Adipocyte (in vitro differentiated cells): ENCODE measurements around the gene CDK2AP2.

ENCODE experiments used
- DNase-seq: peaks from one replicate; pipeline ENCODE4 v3.0.0-alpha.2; 2015; ENCODE audit warnings: low read depth
- H3K27me3 ChIP-seq: replicated peaks from 2 replicates; pipeline ENCODE4 v1.7.0; 2013; ENCODE audit warnings: mild to moderate bottlenecking, low read length, moderate library complexity; ENCODE audit not compliant: control insufficient read depth, insufficient read depth
- H3K36me3 ChIP-seq: 2 replicates; pipeline ENCODE4 v1.7.0; 2013; ENCODE audit warnings: low read length, mild to moderate bottlenecking, moderate library complexity; ENCODE audit not compliant: control insufficient read depth, insufficient read depth, severe bottlenecking
- H3K4me1 ChIP-seq: 2 replicates; pipeline ENCODE4 v1.7.0; 2013; ENCODE audit warnings: mild to moderate bottlenecking, low read length, moderate library complexity; ENCODE audit not compliant: control insufficient read depth, insufficient read depth
- H3K4me3 ChIP-seq: 2 replicates; pipeline ENCODE4 v1.7.0; 2013; ENCODE audit warnings: mild to moderate bottlenecking, low read length, moderate library complexity
- H3K9ac ChIP-seq: 2 replicates; pipeline ENCODE4 v1.7.0; 2013; ENCODE audit warnings: mild to moderate bottlenecking, low read length, moderate library complexity
- H3K9me3 ChIP-seq: 2 replicates; pipeline ENCODE4 v1.7.0; 2013; ENCODE audit warnings: mild to moderate bottlenecking, low read length, moderate library complexity; ENCODE audit not compliant: control insufficient read depth

Gene CDK2AP2

DNA sequence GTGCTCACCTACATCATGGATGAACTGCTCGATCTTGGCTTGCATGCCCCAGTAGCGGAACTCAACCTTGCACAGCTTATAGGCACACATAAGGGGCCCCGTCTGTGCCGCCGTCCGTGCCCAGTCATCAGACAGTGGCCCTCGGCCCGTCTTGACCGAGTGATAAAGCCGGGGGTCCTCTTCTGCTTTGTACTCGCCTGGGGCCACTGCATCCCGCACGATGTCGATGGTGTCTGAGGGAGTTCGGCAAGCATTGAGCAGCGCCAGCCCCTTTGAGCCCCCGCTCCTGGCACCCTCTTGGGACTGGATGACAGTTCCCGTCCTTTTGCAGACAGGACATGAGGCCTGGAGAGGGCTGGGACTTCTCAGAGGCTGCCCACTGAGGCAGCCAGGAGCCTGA is 6.1 kb downstream of the CDK2AP2 start:
- no peak for DNase-seq
- H3K4me1 ChIP-seq: peaks cover 18% of the 10 kb centered on the region
- H3K4me3 ChIP-seq: no peak overlapping the region
- no peaks in the 10 kb centered on the region for H3K36me3 ChIP-seq
- H3K27me3 ChIP-seq: no peaks in the 10 kb centered on the region
- no peaks in the 10 kb centered on the region for H3K9me3 ChIP-seq
- H3K9ac ChIP-seq: no peak overlapping the region

DNA sequence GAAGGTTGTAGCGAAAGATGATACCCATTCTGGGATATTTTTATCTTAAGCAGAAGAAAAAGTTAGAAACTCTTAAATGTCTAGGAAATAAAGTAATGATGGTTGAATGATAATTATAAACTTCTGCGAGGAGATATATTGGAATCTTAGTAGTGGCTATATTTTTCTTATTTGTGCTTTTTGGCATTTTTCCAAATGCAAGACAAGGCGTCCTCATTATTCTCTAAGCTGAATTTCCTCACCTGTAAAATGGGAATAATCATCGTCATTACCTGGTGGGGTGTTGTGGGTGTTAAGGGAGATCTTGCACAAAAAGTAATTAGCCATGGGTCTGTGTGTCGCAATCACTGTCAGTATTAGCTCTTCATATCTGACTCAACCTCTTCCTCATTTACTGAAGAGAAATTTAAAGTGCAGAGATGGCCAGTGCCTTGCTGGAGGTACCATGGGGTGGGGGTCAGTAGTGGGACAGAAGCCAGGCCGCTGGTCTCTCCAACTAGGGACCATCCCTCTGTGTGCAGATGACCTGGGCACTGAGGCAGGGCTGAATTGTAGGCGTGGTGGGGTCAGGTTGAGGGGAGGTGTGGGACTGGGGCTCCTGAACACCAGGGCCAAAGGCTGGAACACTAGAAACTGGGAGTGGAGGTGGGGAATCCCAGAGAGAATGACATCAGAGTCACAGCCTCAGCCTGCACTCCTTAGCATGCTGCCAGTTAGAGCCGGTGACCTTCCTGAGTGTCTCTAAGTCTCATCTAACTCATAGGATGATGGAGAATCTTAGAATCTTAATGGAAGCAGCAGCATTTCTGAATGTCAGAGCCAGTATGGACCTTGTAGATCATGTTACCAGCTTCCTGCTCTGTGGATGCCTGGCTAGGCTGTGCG is 6.9 kb downstream of the CDK2AP2 start:
- Histone ChIP-seq H3K4me3 (no peak overlapping the region), H3K27me3 (no peaks in the 10 kb centered on the region), H3K9me3 (no peaks in the 10 kb centered on the region), H3K9ac (no peak overlapping the region), H3K4me1 (peaks cover 14% of the 10 kb centered on the region), H3K36me3 (no peaks in the 10 kb centered on the region)
- peak; percentile 15 for DNase-seq

DNA sequence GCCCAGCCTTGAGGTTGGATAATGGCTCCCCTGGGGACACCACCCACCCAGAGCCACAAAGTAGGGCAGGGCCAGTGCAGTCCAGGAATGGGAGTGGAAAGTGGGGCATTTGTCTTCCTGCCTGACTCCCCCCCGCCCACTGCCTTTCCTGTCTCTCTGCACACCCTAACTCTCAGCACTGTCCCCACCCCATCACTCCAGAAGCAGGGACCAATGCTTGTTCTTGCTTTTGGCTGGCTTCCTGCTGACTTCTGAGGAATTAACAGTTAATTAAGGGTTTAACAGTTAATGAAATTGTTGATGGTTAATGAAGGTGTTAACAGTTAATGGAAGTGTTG is 7.5 kb downstream of the CDK2AP2 start:
- no peak overlapping the region for H3K9ac ChIP-seq
- peaks cover 3% of the 10 kb centered on the region for H3K36me3 ChIP-seq
- no peak overlapping the region for H3K4me3 ChIP-seq

DNA sequence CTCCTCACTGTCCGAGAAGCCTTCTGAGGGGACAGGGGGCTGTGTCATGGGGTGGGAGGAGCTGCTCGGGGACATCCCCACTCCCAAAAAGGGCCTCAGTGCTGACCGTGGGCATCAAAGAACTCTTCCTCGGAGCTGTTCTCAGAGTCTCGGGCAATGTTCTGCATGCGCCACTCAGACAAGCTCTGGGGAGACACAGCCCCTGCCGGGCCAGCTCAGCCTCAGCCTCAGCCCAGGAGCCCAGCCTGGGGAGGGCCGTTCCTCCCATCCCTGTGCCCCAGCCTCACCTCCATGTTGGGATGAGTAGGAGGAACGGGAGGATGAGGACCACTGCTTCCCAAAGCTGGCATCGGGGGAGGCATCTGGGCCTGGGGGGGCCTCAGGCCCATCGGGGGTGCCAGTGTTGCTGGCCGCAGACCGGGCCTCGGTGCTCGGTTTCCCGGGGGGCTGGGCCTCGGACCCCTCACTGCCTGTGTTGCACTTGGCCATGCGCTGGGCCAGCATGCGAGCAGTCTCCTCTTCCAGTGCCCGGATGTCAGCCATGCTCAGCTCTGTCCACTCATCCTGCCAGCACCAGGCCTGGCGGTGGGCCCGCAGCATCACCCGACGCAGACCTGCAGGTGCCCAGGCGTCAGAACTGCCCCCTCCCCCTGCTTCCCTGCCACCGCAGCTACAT is 8.0 kb downstream of the CDK2AP2 start:
- DNase-seq: no peak
- Histone ChIP-seq H3K4me1 (peaks cover 6% of the 10 kb centered on the region), H3K9ac (no peak overlapping the region), H3K9me3 (no peaks in the 10 kb centered on the region), H3K36me3 (peaks cover 3% of the 10 kb centered on the region), H3K27me3 (no peaks in the 10 kb centered on the region), H3K4me3 (no peak overlapping the region)

More for the DNA sequence above, 7.5 kb downstream of the CDK2AP2 start:
- no peak for DNase-seq
- Histone ChIP-seq H3K4me1 (peaks cover 8% of the 10 kb centered on the region), H3K27me3 (no peaks in the 10 kb centered on the region), H3K9me3 (no peaks in the 10 kb centered on the region)

DNA sequence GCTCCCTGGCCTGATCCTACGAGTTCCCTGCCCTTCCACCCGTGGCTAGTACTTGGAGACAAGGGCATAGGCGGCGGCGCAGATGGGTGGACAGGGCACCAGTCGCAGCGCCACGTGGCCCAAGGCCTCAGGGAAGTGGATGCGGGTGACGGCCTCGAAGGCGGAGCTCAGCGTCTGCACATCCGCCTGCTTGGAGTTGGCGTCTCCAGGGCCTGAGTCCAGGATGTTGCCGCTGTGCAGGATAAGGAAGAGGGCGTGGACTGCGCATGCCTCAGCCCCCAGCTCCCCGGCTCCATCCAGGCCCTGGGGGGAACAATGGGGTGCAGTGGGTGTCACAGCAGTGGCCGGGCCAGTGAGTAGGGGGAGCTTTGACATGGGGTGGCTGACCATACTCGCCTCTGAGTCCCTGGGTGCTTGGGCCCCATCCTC is 9.4 kb downstream of the CDK2AP2 start:
- Histone ChIP-seq H3K4me3 (no peak overlapping the region), H3K9me3 (no peaks in the 10 kb centered on the region), H3K9ac (no peak overlapping the region), H3K36me3 (peaks cover 7% of the 10 kb centered on the region), H3K27me3 (no peaks in the 10 kb centered on the region), H3K4me1 (peaks cover 3% of the 10 kb centered on the region)
- DNase-seq: no peak

DNA sequence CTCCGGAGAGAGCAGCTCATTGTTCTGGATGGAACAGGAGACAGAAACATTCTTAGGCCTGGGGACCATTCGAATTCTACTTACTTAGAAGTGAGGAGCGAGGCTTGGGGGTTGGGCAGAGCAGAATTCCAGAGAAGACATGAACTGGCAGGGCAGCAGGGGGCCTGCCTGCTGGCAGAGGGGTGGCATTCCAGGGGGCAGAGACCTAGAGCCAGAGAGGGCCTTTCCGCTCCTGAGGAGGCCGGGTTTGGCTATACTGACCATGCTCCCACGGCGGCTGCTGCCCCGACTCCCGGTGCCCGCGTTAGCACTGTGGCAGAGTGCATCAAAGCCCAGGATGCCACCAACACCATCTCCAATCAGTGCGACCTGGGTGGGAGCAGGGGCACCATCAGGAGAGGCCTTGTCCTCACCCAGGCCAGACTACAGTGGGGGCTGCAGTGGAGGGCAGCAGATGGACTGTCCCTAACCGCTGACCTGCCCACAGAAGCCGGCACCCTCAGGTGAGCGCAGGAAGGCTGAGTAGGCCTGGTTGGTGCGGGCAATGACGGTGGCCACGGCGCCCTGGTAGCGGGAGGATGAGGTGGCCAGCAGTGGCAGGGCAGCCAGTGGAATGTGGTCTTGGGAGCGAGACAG is 10.2 kb downstream of the CDK2AP2 start:
- H3K36me3 ChIP-seq: peaks cover 11% of the 10 kb centered on the region
- peaks cover 3% of the 10 kb centered on the region for H3K4me1 ChIP-seq
- H3K9ac ChIP-seq: no peak overlapping the region
- no peak for DNase-seq
- H3K27me3 ChIP-seq: no peaks in the 10 kb centered on the region
- H3K4me3 ChIP-seq: no peak overlapping the region
- H3K9me3 ChIP-seq: no peaks in the 10 kb centered on the region

DNA sequence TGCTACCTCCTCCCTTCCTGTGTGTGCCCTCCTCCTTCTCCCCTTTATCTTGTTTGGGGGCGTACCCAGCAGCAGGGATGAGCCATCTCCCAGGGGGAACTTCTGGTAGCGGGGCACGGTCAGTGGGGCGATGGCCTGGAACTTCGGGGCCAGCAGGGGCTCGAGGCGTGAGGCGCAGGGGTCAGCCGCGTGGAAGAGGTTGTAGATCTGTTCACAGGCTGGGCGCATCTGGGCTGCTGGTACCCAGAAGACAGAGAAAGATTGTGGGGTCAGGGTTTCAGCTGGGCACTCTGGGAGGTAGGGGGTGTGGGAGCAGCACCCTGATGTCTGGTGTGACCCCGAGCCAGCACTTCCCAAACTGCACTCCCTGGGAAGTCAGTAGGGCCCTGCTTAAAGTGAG is 11.8 kb downstream of the CDK2AP2 start:
- Histone ChIP-seq H3K9me3 (no peaks in the 10 kb centered on the region), H3K4me3 (no peak overlapping the region), H3K9ac (no peak overlapping the region), H3K36me3 (peaks cover 16% of the 10 kb centered on the region), H3K27me3 (no peaks in the 10 kb centered on the region), H3K4me1 (peaks cover 2% of the 10 kb centered on the region)
- no peak for DNase-seq

DNA sequence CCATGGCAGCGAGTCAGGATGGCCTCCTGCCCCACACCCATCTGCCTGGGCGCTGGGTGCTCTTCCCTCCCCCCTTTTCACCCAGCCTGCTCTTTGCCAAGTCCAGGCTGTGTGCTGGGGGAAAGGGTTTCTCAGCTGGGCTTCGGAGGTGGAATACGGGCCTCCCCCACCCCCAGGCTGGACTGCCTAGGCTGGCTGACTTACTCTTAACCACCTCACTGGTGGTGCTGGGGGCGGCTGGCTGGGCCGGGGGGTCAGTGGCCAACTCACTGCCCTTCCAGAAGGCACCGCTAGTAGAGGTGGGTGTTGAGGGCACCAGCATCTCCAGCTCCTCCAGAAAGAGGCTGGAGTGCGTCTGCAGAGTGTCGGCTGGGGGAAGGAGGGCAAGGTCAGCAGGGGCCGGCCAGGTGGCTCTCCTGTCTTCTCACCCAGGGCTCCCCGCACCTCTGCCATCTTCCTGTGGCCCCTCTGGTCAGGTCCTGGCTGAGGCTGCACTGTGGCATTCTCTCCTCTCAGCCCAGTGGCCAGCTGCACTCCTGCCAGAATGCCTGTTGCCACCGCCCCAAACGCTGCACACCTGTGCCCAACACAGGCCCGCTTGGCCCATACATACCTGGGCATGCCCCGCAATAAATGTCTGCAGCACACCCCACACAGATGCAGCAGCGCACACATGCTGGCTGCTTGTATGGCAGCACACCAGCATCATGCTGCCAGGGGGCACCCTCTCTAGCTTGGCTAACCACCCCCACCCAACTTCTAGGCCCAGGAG is 12.5 kb downstream of the CDK2AP2 start:
- no peaks in the 10 kb centered on the region for H3K27me3 ChIP-seq
- H3K36me3 ChIP-seq: peaks cover 18% of the 10 kb centered on the region
- H3K4me1 ChIP-seq: peaks cover 2% of the 10 kb centered on the region
- no peaks in the 10 kb centered on the region for H3K9me3 ChIP-seq
- no peak overlapping the region for H3K9ac ChIP-seq
- no peak for DNase-seq
- H3K4me3 ChIP-seq: no peak overlapping the region

DNA sequence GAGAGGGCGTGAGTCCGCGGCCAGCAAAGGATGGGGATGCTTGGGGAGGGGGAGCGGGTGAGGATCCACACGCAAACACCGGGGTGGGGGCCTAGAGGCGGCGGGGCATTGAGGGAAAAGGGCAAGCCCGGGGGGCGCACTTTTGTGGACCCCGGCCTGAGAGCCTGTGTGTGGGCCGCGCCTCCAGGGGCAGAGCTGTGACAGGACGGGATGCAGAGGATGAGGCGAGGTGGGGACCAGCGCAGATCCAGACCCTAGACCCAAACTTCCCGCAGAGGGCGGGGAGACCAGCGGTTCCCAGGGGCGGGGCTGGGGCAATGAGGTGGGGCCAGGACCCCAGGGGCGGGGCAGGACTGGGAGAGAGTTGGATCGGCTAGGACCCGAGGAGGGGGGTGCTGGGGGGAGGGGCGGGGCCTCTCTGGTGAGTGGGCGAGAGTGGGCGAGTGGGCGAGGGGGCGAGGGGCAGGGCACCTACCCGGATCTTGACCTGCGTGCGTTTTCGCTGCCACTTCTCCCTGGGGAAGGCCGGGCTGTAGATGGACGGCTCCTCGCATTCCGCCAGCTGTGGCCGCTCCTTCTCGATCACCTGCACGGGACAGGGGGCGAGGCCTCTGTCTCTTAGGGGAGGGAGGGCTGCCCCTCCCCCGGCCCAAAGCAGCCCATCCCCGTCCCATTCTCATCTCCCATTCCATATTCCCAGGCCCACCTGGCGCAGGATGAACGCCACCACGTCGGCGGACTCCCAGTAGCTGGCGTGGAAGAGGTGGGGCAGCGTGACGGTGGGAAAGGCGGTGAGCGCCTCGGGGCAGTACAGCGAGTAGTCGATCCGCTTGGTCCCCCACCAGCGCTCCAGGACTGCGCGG is 13.4 kb downstream of the CDK2AP2 start:
- Histone ChIP-seq H3K9ac (no peak overlapping the region), H3K4me3 (no peak overlapping the region), H3K9me3 (no peaks in the 10 kb centered on the region), H3K36me3 (peaks cover 23% of the 10 kb centered on the region), H3K4me1 (peaks cover 3% of the 10 kb centered on the region), H3K27me3 (no peaks in the 10 kb centered on the region)
- no peak for DNase-seq

DNA sequence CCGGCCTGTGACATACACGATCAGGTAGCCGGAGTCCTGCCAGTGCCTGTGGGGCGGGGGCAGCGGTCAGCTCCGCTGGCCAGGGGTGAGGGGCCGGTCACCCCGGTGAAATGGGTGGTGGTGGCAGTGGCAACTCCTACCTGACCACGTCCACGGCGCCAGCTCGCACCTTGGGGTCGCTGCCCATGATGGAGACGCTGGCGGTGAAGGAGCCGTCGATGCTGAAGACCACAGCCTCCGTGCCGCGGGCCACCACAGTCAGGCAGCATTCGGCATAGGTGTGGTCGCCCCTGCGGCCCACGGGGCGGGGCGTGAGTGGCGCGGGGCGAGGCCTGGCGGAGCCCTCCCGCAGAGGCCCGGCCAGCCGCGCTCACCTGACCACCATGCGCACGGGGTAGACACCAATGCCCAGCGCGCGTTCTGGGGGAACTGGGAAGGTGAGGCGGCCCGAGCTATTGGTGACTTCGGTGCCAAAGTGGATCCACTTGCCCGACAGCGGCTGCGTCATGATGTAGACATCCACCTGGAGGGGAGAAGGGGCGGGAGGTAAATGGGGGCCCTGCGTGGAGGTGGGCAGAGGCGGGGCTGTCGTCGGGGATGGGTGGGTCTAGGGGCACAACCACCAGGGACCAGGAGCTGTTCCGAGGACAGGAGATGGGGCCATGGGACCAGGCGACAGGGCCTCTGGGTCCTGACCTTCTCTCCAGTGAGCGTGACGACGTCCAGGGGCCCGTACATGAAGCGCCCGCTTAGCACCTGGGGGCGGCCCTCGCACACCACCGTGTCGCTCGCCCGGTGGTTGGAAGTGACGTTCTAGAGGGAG is 14.2 kb downstream of the CDK2AP2 start:
- DNase-seq: no peak
- H3K4me1 ChIP-seq: peaks cover 3% of the 10 kb centered on the region
- no peak overlapping the region for H3K9ac ChIP-seq
- H3K4me3 ChIP-seq: no peak overlapping the region
- no peaks in the 10 kb centered on the region for H3K9me3 ChIP-seq
- H3K36me3 ChIP-seq: peaks cover 27% of the 10 kb centered on the region
- no peaks in the 10 kb centered on the region for H3K27me3 ChIP-seq
